OCI-LY3 (cell line): ENCODE data around the gene TSC22D1.

ENCODE experiments used
- CTCF ChIP-seq: fragments of 200-600, 300-600 bp; sonication (generic); IDR thresholded peaks from 2 replicates; pipeline ENCODE4 v1.5.1; 2014; ENCODE audit warnings: antibody characterized with exemption, low read length, low read depth
- EZH2phosphoT487 ChIP-seq: fragments of 200-600 bp; shearing (Covaris generic); IDR thresholded peaks from 2 replicates; pipeline ENCODE4 v1.6.1; 2018; ENCODE audit warnings: antibody characterized with exemption, mixed run types, low read depth

GRCh38 chr13:44578067-44578400 lies 1.9 kb upstream of the TSC22D1 start:
- TF ChIP-seq CTCF: no peak
- TF ChIP-seq EZH2phosphoT487: no peak
